A549 (cell line): ENCODE results near the gene SCD.
A peak's percentile ranks its signal among the peaks of the same experiment; 100 is the strongest.

Experiments
- CTCF ChIP-seq: fragments of >200 bp; sonication (Bioruptor Twin); formaldehyde crosslinking; IDR thresholded peaks from 3 replicates; pipeline ENCODE4 v1.5.1; 2016
- EHF ChIP-seq: fragments of 250-450 bp; sonication (Bioruptor Pico); IDR thresholded peaks from 2 replicates; pipeline ENCODE4 v1.5.0; 2020; ENCODE audit warnings: mild to moderate bottlenecking
- HMGXB4 ChIP-seq: fragments of 250-450 bp; sonication (Bioruptor Pico); IDR thresholded peaks from 2 replicates; pipeline ENCODE4 v1.5.0; 2021; ENCODE audit warnings: mild to moderate bottlenecking, moderate library complexity, borderline replicate concordance
- JUN ChIP-seq, 2 experiments: fragments of >200 bp; sonication (Bioruptor Twin); formaldehyde crosslinking; IDR thresholded peaks; 2 replicates in 1 of 2; 3 replicates in 1 of 2; pipeline ENCODE4 v1.6.1; 2016 to 2017
- KDM5A ChIP-seq: fragments of 200-600 bp; sonication (generic); IDR thresholded peaks from 2 replicates; pipeline ENCODE4 v1.6.1; 2016; ENCODE audit warnings: antibody characterized with exemption, mild to moderate bottlenecking
- MYC ChIP-seq: IDR thresholded peaks from 2 replicates; pipeline ENCODE4 v1.6.1; 2012; ENCODE audit warnings: mild to moderate bottlenecking, inconsistent platforms, low read length, improper control_type of control experiment, borderline replicate concordance
- NFE2L2 ChIP-seq: fragments of 150-350 bp; conservative IDR thresholded peaks from 2 replicates; pipeline ENCODE4 v1.6.1; 2014; ENCODE audit warnings: low read length
- NR3C1 ChIP-seq: fragments of >200 bp; sonication (Bioruptor Twin); formaldehyde crosslinking; IDR thresholded peaks from 3 replicates; pipeline ENCODE4 v1.6.1; 2017
- POLR2A ChIP-seq: IDR thresholded peaks from 2 replicates; pipeline ENCODE4 v1.6.1; 2012; ENCODE audit warnings: mild to moderate bottlenecking, low read length
- RAD21 ChIP-seq, 2 experiments: fragments of >200 bp in 1 of 2; sonication (Bioruptor Twin) in 1 of 2; formaldehyde crosslinking in 1 of 2; IDR thresholded peaks in 1 of 2; conservative IDR thresholded peaks in 1 of 2; 2 replicates in 1 of 2; 3 replicates in 1 of 2; pipeline ENCODE4 v1.6.1; 2012 to 2018; ENCODE audit warnings: inconsistent platforms in 1 of 2
- REST ChIP-seq: fragments of 200-600 bp; sonication (generic); IDR thresholded peaks from 2 replicates; pipeline ENCODE4 v1.6.1; 2016; ENCODE audit warnings: antibody characterized with exemption, mild to moderate bottlenecking, moderate library complexity

GRCh38 chr10:100350914-100351485 lies 4.0 kb downstream of the SCD start:
- no peak for TF ChIP-seq POLR2A
- TF ChIP-seq NFE2L2, result no peak
- no peak for TF ChIP-seq CTCF
- TF ChIP-seq NR3C1, result no peak
- TF ChIP-seq REST, result no peak
- TF ChIP-seq HMGXB4 (CRISPR knock-in tag), result no peak
- TF ChIP-seq KDM5A, result no peak
- TF ChIP-seq JUN (IDR thresholded peaks at IDR 0.05), result 0 out of 5 replicates have a peak, but pooled peaks of 1 of the 2 experiments have one; percentile 19
- TF ChIP-seq EHF (CRISPR knock-in tag), result no peak
- no peak for TF ChIP-seq MYC
- TF ChIP-seq RAD21 (conservative IDR thresholded peaks at IDR 0.05 in 1 of 2, IDR thresholded peaks at IDR 0.05 in 1 of 2), result no peak
